Stimulated activated CD4-positive, alpha-beta T cell treated with anti-CD3 and anti-CD28 coated beads, TNF-alpha, amount 100 ng/mL, for 4 hours (primary cell): Measurements from ENCODE around the gene KRT17.

ENCODE experiments used
- DNase-seq, 3 experiments: peaks; one replicate each; pipeline ENCODE4 v3.0.0-alpha.2; 2020; ENCODE audit warnings: low read depth in 3 of 3

KRT17 gene

GRCh38 chr17:41624208-41625101 is at the start of gene KRT17:
TSS of gene KRT17 (minus strand) at chr17:41624575. CDS start at chr17:41624509, 66 bp downstream.
- DNase-seq: no peak

- no peak for DNase-seq
Observed at GRCh38 chr17:41672153-41672552, 47.8 kb upstream of the KRT17 start.

GRCh38 chr17:41667280-41668041 is 43.1 kb upstream of the KRT17 start:
- DNase-seq: no peak

- DNase-seq: peak; percentile 76 to 78 (median 76)
Observed at GRCh38 chr17:41666708-41667279, 42.4 kb upstream of the KRT17 start.

GRCh38 chr17:41666237-41666641 is 41.9 kb upstream of the KRT17 start:
- DNase-seq: peak in 2 of 3 experiments; percentile 45 to 63

GRCh38 chr17:41665566-41666236 is 41.3 kb upstream of the KRT17 start:
- DNase-seq: peak; percentile 76 to 90 (median 79)

GRCh38 chr17:41664587-41665565 is 40.5 kb upstream of the KRT17 start:
- no peak for DNase-seq

- DNase-seq: no peak
Observed at GRCh38 chr17:41664172-41664457, 39.7 kb upstream of the KRT17 start.

- no peak for DNase-seq
Observed at GRCh38 chr17:41663451-41664171, 39.2 kb upstream of the KRT17 start.

GRCh38 chr17:41660221-41660711 is 35.9 kb upstream of the KRT17 start:
- DNase-seq: no peak

GRCh38 chr17:41659427-41660212 is 35.2 kb upstream of the KRT17 start:
- DNase-seq: no peak

- DNase-seq: no peak
Observed at GRCh38 chr17:41658846-41659245, 34.5 kb upstream of the KRT17 start.

GRCh38 chr17:41657936-41658335 is 33.6 kb upstream of the KRT17 start:
- no peak for DNase-seq

- DNase-seq: no peak
Observed at GRCh38 chr17:41657176-41657754, 32.9 kb upstream of the KRT17 start.

GRCh38 chr17:41656249-41657023 is 32.1 kb upstream of the KRT17 start:
- DNase-seq: no peak

- DNase-seq: no peak
Observed at GRCh38 chr17:41655611-41656111, 31.3 kb upstream of the KRT17 start.

- DNase-seq: no peak
Observed at GRCh38 chr17:41654678-41655607, 30.6 kb upstream of the KRT17 start.
